ENCODE measurements around the gene ASCL1. TPM values are rescaled to one million over a fixed set of nuclear protein-coding genes. Genes with fewer than 3 reads are reported as not detected.

The ASCL1 gene
- total RNA-seq, 4 donors from 2014 or later: 0.15 to 0.54 TPM; not detected in 2

DNA sequence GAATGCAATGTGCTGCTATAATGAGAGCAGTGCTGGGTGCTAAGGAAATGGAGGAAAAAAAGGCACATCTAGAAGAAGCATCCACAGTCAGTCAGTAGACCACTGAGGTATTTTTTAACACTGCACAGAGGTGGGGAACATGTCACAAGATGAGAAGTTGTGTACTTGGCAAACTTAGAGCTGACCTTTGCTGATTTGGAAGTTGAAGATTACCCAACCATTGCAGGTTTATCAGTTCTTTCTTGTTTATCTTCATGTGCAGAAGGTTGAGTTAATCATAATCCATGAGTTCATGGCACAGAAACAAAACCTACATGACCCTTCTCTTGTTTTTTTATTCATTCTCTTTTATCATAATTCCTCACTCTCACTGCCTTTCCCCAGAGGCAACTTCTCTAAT lies 37.2 kb upstream of the ASCL1 start:
- ATAC-seq: no peak
- Histone ChIP-seq H3K36me3 (no peaks in the 10 kb centered on the region), H3K4me3 (no peak overlapping the region), H3K9me3 (no peaks in the 10 kb centered on the region), H3K4me1 (no peaks in the 10 kb centered on the region), H3K27me3 (peaks cover 38% of the 10 kb centered on the region), H3K27ac (no peak overlapping the region)
- TF ChIP-seq, protein P1, sequence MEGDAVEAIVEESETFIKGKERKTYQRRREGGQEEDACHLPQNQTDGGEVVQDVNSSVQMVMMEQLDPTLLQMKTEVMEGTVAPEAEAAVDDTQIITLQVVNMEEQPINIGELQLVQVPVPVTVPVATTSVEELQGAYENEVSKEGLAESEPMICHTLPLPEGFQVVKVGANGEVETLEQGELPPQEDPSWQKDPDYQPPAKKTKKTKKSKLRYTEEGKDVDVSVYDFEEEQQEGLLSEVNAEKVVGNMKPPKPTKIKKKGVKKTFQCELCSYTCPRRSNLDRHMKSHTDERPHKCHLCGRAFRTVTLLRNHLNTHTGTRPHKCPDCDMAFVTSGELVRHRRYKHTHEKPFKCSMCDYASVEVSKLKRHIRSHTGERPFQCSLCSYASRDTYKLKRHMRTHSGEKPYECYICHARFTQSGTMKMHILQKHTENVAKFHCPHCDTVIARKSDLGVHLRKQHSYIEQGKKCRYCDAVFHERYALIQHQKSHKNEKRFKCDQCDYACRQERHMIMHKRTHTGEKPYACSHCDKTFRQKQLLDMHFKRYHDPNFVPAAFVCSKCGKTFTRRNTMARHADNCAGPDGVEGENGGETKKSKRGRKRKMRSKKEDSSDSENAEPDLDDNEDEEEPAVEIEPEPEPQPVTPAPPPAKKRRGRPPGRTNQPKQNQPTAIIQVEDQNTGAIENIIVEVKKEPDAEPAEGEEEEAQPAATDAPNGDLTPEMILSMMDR (IDR thresholded peaks at IDR 0.05): no peak
- TF ChIP-seq POLR2A (IDR thresholded peaks at IDR 0.05): no peak
- TF ChIP-seq EP300 (IDR thresholded peaks at IDR 0.05): no peak

DNA sequence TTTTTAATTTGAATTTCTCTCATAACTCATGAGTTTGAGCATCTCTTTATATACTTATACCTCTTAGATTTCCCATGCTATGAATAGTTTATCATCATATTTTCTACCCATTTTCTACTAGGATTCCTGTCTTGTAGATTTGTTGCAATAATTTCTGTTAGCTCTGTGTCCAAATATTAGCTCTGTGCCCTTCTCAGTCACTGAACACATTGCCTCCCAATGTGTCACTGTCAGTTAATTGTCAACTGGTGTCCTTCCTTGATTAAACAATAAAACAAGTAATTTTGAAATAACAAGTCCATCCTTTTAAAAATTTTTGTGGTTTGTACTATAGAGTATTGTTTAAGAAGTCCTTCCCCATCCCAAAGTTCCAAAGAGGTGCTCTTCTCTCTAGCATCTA lies 36.2 kb upstream of the ASCL1 start:
- no peak overlapping the region for H3K4me3 ChIP-seq
- peaks cover 36% of the 10 kb centered on the region for H3K27me3 ChIP-seq
- H3K4me1 ChIP-seq: no peaks in the 10 kb centered on the region
- no peak for ATAC-seq
- no peaks in the 10 kb centered on the region for H3K9me3 ChIP-seq
- no peak for TF ChIP-seq EP300 (IDR thresholded peaks at IDR 0.05)
- no peak for TF ChIP-seq POLR2AphosphoS5 (IDR thresholded peaks at IDR 0.05)
- no peak for TF ChIP-seq POLR2A (IDR thresholded peaks at IDR 0.05)
- no peaks in the 10 kb centered on the region for H3K36me3 ChIP-seq
- H3K27ac ChIP-seq: no peak overlapping the region

DNA sequence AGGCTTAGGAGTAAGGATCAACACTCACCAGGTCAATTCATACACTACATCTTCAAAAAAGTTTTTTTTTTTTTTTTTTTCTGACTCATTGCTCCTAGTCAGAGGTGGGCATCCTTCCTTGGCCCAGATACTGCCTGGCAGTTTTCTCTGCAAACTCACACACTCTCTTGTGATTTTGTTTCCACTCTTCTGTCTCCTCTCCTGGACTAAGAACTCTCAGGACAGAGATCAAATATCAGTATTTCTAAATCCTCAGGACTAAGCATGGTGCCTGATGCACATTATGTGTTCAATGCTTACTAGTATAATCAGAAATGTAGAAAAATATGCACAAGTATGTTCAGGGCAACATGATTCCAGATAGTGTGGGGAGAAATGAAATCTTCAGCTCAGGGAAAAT lies 30.3 kb upstream of the ASCL1 start:
- ATAC-seq: no peak
- H3K9me3 ChIP-seq: no peaks in the 10 kb centered on the region
- no peak overlapping the region for H3K27ac ChIP-seq
- H3K4me1 ChIP-seq: no peaks in the 10 kb centered on the region
- no peak overlapping the region for H3K4me3 ChIP-seq
- TF ChIP-seq POLR2AphosphoS5 (IDR thresholded peaks at IDR 0.05) (no peak), POLR2A (IDR thresholded peaks at IDR 0.05) (no peak), EP300 (IDR thresholded peaks at IDR 0.05) (no peak)
- TF ChIP-seq, protein P1 (IDR thresholded peaks at IDR 0.05): no peak
- H3K36me3 ChIP-seq: no peaks in the 10 kb centered on the region
- peaks cover 13% of the 10 kb centered on the region for H3K27me3 ChIP-seq

DNA sequence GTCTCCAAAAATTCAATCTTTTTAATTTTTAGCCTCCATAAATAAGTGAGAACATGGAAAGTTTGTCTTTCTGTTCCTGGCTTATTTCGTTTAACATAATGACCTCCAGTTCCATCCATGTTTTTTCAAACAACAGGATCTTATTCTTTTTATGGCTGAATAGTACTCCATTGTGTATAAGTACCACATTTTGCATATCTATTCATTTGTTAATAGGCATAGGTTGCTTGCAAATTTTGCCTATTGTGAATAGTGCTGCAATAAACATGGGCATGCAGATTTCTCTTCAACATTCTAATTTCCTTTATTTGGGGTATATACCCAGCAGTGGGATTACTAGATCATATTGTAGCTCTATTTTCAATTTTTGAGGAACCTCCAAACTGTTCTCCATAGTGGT lies 24.3 kb upstream of the ASCL1 start:
- H3K27me3 ChIP-seq: peaks cover 13% of the 10 kb centered on the region
- H3K27ac ChIP-seq: no peak overlapping the region
- H3K4me3 ChIP-seq: no peak overlapping the region
- no peaks in the 10 kb centered on the region for H3K36me3 ChIP-seq
- no peak for ATAC-seq
- 42 to 53% methylated on average over 1 of the region's 1 CpG for WGBS, 2 donors (ENCODE audit: low coverage in 1 of 2)
- H3K4me1 ChIP-seq: no peaks in the 10 kb centered on the region
- H3K9me3 ChIP-seq: no peaks in the 10 kb centered on the region
- TF ChIP-seq EP300 (IDR thresholded peaks at IDR 0.05): no peak
- TF ChIP-seq, protein P1 (IDR thresholded peaks at IDR 0.05): no peak
- no peak for TF ChIP-seq POLR2A (IDR thresholded peaks at IDR 0.05)
- no peak for TF ChIP-seq POLR2AphosphoS5 (IDR thresholded peaks at IDR 0.05)

DNA sequence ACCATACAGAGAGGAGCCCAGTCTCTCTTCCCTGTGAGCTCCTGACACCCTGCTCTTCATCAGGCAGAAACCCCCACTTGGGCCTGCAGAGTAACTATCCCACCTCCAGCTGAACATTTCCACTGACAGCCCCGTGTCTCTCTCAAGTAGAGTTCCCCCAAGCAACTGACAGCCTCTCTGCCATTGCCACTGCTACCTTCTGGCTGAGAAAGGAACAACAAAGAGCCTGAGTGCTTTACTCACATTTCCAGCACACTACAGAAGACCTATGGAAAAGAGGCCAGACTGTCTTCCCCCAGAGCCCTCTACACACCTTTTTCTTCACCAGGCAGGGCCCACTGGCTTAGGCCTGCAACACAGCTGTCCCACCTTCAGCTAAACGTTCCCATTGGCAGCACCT lies 18.4 kb upstream of the ASCL1 start:
- H3K27ac ChIP-seq: no peak overlapping the region
- no peak for ATAC-seq
- H3K4me1 ChIP-seq: no peaks in the 10 kb centered on the region
- no peaks in the 10 kb centered on the region for H3K36me3 ChIP-seq
- H3K9me3 ChIP-seq: peaks cover 0 to 9% (median 0%) of the 10 kb centered on the region in 3 donors
- H3K27me3 ChIP-seq: peaks cover 17% of the 10 kb centered on the region
- TF ChIP-seq, protein P1 (IDR thresholded peaks at IDR 0.05): no peak
- TF ChIP-seq POLR2AphosphoS5 (IDR thresholded peaks at IDR 0.05) (no peak), EP300 (IDR thresholded peaks at IDR 0.05) (no peak), POLR2A (IDR thresholded peaks at IDR 0.05) (no peak)
- no peak overlapping the region for H3K4me3 ChIP-seq
- 0% methylated on average over 1 of the region's 2 CpGs; no CpG with 5 or more reads in 1 of the 2 donors for WGBS, 2 donors (ENCODE audit: low coverage in 1 of 2)

Measured in gastroesophageal sphincter (tissue), 4 donors.